COLO829 (cell line): ENCODE results near the gene ANKRD30B.
"Not testable (repeated sequence)": the region's sequence is repeated elsewhere in the genome, so short reads cannot be mapped to it uniquely, and the experiment has no call there.

ENCODE experiments used
- DNase-seq: peaks from one replicate; pipeline ENCODE4 v3.0.0; 2012; ENCODE audit warnings: low spot score

Gene ANKRD30B, protein sequence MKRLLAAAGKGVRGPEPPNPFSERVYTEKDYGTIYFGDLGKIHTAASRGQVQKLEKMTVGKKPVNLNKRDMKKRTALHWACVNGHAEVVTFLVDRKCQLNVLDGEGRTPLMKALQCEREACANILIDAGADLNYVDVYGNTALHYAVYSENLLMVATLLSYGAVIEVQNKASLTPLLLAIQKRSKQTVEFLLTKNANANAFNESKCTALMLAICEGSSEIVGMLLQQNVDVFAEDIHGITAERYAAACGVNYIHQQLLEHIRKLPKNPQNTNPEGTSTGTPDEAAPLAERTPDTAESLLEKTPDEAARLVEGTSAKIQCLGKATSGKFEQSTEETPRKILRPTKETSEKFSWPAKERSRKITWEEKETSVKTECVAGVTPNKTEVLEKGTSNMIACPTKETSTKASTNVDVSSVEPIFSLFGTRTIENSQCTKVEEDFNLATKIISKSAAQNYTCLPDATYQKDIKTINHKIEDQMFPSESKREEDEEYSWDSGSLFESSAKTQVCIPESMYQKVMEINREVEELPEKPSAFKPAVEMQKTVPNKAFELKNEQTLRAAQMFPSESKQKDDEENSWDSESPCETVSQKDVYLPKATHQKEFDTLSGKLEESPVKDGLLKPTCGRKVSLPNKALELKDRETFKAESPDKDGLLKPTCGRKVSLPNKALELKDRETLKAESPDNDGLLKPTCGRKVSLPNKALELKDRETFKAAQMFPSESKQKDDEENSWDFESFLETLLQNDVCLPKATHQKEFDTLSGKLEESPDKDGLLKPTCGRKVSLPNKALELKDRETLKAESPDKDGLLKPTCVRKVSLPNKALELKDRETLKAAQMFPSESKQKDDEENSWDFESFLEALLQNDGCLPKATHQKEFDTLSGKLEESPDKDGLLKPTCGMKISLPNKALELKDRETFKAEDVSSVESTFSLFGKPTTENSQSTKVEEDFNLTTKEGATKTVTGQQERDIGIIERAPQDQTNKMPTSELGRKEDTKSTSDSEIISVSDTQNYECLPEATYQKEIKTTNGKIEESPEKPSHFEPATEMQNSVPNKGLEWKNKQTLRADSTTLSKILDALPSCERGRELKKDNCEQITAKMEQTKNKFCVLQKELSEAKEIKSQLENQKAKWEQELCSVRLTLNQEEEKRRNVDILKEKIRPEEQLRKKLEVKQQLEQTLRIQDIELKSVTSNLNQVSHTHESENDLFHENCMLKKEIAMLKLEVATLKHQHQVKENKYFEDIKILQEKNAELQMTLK (N-terminal part only)

DNA sequence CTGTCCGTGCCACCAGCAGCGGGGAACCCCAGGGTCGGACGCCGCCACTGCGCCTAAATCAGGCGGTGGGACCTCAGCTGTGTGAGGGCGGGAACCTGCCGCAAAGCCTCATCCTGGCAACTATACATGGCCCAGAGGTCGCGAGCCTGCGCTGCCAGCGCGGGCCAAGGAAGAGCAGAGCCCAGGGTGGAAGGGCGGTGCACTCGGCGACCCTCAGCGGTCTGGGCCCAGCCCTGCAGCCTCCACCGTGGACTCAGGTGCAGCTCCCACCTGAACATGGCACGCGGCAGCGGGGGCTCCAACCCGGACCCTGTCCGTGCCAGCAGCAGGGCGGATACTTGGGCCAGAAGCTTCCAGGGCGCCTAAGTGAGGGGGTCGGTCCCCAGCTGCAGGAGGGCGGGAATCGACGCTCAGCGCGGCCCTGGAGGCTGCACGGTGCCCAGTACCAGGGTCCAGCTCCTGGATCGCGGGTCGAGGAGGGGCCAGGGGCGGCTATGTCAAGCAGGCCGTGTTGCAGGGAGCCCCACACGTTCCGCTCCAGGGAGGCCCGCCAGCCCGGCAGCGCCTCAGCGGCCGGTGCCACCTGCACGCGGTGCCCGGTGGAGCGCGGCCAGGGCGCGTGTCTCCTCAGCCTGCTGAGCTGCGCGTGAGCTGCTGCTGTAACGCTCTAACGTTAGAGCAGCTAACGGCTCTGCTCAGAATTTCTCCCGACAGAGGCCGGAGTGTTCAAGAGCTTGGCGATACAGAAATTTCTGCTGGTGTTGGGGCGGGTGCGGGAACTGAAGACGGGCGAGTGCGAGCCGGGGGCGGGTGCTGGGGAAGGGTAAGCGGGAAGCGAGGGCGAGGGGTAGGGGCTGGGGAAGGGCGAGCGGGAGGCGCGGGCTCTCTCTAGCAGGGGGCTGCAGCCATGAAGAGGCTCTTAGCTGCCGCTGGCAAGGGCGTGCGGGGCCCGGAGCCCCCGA is at the start of gene ANKRD30B:
ANKRD30B (plus strand) TSS at position 660 of the 962 bp plus-strand sequence; CDS start at position 908, 248 bp downstream.
- no peak for DNase-seq

DNA sequence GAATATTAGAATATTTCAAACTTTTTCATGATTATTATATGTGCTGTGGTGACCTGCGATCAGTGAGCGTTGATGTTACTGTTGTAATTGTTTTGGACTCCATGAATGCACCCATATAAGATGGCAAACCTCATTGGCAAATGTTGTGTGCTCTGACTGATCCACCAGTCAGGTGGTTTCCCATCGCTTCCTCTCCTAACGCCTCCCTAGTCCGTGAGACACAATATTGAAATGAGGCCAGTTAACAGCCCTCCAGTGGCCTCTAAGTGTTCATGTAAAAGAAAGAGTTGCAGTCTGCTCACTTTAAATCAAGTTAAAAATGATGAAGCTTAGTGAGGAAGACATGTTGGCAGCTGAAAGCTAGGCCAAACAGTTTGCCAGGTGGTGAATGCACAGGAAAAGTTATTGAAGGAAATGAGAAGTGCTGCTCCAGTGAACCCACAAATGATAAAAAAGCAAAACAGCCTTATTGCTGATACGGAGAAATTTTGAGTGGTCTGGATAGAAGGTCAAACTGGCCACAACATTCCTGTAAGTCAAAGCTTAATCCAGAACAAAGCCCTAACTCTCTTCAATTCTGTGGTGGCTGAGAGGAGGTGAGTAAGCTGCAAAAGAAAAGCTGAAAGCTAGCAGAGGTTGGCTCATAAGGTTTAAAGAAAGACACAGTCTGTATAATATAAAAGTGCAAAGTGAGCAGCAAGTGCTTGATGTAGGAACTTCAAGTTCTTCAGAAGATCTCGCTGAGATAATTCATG is 46.5 kb upstream of the ANKRD30B start:
- DNase-seq, result not testable (repeated sequence)

DNA sequence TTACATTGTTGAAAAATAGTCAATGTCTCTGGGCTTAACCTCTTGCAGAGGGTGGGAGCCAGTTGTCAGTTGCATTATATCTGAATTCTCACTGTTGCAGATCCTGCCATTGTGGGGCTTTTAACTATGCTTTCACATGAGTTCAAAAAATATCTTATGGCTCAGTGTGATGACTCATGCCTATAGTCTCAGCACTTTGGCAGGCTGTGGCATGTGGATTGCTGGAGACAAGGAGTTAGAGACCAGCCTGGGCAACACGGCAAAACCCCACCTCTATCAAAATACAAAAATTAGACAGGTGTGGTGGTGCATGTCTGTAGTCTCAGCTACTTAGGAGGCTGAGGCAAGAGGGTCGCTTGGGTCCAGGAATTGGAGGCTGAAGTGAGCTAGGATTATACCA is 38.2 kb upstream of the ANKRD30B start:
- DNase-seq, result not testable (repeated sequence)

DNA sequence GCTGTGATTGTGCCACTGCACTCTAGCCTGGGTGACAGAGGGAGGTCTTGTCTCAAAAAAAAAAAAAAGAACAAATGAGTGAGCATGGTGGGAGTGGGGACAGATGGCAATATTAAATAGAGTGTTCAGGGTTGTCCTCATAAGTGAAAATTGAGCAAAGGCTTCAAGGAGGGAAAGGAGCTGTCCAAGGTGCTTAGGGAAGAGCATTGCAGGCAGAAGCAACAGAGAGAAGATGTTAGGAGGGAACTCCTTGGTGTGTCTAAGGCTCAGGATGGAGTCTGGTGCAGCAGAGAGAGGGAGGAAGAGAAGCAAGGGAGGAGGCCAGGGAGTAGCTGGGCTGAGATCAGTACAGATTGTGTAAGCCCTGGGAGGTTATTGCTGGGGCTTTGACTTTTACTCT is 26.4 kb upstream of the ANKRD30B start:
- DNase-seq, result not testable (repeated sequence)

DNA sequence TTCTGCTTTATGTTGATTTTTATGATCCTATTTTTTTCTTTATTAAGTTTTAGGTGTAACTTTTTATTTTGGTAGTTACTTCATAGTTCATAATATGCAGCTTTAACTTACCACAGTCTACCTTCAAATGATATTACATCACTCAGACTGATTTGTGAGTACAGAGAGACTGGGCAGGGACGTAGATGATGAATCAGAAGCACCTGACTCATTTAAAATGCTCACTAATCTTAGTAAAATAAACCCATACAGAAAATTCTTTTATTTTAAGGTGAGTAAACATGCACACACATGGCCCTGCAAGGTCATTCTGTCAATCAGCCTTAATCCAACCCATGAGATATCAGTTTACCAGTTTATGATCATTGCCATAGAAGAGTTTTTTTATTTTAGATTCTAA is 8.9 kb upstream of the ANKRD30B start:
- peak; percentile 3 for DNase-seq

DNA sequence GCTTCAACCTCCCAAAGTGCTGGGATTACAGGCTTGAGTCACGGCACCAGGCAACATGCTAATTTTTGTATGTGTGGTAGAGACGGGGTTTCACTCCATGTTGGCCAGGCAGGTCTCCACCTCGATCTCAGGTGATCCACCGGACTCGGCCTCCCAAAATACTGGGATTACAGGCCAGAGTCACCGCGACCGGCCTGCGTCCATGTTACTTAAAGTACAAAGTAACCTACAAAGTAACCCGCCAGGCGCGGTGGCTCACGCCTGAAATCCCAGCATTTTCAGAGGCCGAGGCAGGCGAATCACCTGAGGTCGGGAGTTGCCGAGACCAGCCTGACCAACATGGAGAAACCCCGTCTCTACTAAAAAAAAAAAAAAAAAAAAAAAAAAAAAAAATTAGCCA is 1.1 kb upstream of the ANKRD30B start:
- DNase-seq, result no peak

DNA sequence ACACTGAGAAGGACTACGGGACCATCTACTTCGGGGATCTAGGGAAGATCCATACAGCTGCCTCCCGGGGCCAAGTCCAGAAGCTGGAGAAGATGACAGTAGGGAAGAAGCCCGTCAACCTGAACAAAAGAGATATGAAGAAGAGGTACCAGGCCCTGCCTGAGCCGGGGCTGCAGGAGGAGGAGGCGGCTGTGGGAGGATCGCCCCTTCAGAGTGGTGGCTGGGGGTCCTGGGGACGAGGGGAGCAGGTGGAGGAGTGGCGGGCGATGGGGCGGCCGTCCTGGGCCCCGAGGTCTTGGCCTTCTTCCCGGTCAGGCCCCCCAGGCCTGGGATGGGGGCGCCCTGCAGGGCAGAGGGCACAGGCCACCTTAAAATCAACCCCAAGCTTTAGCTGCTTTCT is 524 bp downstream of the ANKRD30B start:
- DNase-seq, result no peak

DNA sequence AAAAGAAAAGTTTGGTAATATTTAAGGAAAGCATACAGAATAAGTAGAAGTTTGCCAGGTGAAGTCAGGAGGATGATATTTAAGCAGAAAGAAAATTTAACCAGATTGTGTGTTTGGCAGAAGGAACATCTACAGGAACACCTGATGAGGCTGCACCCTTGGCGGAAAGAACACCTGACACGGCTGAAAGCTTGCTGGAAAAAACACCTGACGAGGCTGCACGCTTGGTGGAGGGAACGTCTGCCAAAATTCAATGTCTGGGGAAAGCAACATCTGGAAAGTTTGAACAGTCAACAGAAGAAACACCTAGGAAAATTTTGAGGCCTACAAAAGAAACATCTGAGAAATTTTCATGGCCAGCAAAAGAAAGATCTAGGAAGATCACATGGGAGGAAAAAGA is 15.6 kb downstream of the ANKRD30B start:
- DNase-seq, result not testable (repeated sequence)

DNA sequence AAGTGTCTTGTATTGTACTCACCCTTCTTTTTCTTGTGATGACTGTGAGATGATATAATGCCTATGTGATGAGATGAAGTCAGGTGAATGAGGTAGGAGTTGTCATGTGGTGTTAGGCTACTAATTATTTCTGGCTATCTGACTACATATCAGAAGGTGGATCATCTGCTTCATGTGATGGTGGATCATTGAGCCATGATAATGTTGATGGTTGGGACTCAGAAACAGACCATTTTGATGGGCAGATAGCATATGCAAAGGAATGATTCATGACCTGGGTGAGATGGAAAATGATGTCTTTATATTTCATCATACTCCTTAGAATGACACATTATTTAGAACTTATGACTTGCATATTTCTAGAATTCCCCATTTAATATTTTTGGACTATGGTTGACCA is 19.5 kb downstream of the ANKRD30B start:
- no peak for DNase-seq

DNA sequence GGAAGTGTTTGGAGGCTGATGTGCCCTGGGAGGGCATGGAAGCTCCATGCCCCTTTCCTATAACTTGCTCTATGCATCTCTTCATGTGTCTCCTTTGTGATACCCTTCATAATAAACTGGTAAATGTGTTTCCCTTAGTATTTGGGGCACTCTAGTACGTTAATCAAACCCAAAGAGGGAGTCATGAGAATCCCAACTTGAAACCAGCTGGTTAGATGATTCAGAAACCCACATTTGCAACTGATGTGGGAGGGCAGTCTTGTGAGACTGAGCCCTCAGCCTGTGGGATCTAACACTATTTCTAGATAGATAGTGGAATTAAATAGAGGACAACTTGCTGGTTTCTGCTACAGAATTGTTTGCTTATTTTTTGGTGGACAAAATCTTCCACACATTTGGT is 20.3 kb downstream of the ANKRD30B start:
- no peak for DNase-seq

DNA sequence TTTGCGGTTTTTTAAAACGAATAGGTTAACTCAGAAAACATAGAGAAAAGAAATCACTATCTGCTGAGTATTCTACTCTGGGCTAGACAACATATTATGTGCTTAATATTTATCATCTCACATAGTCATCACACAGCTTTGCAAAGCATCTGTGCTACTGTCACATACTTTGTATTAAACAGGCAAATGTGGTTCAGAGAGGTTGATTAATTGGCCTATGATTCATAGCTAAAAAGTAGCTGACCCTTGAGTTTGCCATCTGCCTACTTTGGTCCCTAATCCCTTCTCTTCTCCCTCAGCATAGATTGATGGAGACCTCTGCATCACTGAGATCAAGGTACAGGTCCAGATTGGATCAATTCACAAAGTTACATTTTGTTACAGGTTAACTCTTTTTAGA is 21.4 kb downstream of the ANKRD30B start:
- DNase-seq, result no peak

DNA sequence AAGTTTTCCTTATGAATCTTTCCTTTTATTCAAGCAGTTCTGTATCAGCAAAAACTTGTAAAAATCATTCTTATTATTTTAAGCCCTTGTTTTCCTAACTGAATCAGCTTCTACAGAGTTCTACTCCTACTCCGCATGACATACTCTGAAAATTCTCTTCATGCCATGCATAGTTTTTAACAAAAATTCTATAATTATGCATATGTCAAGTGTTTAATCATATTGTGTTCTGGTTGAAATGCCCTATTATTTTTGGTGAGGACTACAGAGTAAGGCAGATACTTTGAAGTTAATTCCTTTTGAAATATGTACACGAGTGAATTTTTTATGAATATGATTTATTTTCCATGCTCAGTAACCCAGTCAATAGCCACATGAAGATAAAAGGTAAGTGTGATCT is 28.8 kb downstream of the ANKRD30B start:
- DNase-seq, result no peak

DNA sequence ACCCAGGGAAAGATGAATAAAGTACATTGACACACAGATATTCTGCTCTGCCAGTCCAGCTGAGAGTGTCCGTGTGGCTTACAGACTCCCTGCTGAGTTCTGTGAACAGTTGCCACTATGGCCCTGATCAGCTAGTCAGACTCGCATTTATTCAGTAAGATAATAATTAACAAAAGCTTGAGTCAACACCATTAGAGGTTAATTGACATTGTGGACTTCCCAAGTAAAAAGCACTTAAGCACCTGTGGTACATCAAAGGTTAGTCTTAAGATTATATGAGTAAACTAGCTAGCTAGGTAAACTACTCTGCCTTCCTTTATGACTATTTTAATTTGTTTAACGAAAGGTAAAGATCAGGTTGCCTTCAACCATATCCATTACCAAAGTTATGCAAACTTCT is 33.7 kb downstream of the ANKRD30B start:
- no peak for DNase-seq

DNA sequence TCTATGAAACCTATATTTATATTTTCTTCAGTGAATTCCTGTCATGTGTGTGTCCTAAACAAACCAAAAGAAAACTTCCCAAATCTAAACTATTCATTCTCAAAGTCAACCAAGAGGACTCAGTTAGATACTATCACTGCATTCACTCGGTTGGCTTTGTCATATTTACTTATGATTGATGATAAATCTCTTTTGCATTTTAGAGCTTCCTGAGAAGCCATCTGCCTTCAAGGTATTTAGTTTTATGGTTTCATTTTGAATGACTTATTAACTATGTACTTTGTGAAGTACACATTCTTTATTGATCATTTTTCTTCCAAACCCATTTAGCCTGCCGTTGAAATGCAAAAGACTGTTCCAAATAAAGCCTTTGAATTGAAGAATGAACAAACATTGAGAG is 36.2 kb downstream of the ANKRD30B start:
- DNase-seq, result no peak

DNA sequence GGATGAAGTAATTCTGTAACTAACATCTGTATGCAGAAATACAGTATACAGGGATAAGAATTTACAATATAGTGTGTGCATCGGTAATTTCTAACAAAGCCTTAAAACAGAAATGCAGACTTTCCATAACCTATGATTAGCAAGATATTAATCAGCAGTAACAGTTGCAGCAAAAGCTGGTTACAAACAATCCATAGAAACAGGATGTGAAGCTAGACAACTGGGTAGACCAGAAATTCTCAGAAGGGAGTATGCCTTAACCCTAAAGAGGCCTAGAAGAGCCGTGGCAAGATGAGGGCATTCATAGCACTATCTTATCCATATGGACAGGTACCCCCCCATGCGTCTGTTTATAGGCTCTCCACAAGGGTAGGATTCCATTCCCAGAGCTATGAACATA is 48.9 kb downstream of the ANKRD30B start:
- DNase-seq, result not testable (repeated sequence)

DNA sequence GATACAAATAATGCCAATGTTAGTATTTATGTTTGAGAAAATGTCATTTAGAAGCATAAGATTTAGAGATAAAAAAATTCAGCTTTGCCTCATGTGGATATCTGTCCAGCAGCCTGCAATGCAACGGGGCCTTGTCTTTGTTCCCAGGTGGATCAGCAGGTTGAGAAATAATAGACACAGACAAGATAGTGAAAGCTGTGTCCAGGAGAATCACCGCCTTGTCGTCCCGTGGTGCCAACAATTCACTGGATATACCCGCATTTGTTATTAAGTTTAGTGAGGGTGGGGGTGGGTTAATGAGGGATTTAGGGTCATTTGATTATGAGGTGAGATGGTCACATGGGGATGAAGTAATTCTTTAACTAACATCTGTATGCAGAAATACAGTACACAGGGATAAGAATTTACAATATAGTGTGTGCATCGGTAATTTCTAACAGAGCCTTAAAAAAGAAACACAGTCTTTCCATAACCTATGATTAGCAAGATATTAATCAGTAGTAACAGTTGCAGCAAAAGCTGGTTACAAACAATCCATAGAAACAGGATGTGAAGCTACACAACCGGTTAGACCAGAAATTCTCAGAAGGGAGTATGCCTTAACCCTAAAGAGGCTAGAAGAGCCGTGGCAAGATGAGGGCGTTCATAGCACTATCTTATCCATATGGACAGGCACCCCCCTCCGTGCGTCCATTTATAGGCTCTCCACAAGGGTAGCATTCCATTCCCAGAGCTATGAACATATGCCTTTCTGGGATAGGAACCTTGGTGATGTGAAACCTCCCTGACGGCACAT is 50.2 kb downstream of the ANKRD30B start:
- DNase-seq, result not testable (repeated sequence)

DNA sequence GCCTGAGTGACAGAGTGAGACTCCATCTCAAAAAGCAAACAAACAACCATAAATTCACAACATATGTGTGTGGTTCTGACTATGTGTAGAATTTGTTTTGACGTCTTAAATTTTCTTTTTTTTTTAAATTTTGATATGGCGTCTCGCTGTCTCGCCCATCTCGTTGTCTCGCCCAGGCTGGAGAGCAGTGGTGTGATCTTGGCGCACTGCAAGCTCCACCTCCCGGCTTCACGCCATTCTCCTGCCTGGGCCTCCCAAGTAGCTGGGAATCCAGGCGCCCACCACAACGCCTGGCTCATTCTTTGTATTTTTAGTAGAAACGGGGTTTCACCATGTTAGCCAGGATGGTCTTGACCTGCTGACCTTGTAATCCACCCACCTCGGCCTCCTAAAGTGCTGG is 63.1 kb downstream of the ANKRD30B start:
- not testable (repeated sequence) for DNase-seq

DNA sequence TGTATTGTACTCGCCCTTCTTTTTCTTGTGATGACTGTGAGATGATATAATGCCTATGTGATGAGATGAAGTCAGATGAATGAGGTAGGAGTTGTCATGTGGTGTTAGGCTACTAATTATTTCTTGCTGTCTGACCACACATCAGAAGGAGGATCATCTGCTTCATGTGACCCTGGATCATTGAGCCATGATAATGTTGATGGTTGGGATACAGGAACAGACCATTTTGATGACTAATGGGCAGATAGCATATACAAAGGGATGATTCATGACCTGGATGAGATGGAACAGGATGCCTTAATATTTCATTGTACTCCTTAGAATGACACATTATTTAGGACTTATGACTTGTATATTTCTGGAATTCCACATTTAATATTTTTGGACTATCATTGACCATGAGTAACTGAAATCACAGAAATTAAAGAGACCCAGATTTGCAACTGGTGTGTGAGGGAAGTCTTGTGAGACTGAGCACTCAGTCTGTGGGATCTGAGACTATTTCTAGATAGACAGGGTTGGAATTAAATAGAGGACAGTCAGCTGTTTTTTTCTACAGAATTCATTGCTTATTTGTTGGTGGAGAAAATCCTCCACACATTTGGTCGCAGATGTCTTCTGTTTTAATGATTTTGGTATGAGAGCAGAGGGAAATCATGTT is 79.1 kb downstream of the ANKRD30B start:
- peak; percentile 31 for DNase-seq

DNA sequence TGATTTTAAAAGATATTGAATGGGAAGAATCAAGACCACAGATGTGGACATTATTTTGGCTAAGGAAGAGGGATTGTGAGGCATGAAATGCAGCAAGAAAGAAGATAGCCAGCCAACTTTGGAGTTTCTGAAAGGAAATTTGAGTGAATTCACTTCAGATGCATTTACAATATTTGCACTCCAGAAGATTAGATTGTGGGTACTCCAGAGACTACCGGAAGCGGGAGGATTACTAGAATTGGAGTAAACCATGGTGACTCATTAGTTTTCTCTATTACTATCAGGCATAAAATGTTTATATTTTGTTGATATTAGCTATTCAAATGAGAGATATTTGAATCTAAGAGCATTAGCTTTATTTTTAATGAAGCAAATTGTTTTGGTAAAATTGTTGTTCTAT is 93.6 kb downstream of the ANKRD30B start:
- not testable (repeated sequence) for DNase-seq
